Right lung (tissue), 5 donors: Measurements from ENCODE around the gene HS3ST2. TPM values are rescaled to one million over a fixed set of nuclear protein-coding genes. Genes with fewer than 3 reads are reported as not detected.
"Not testable (repeated sequence)": the region's sequence is repeated elsewhere in the genome, so short reads cannot be mapped to it uniquely, and the experiment has no call there.

Experiments used
- DNase-seq, 2 donors: peaks; one replicate each; pipeline ENCODE4 v3.0.0-alpha.2; 2013
- polyA plus RNA-seq, 5 donors: library from polyadenylated mRNA; unstranded; fragments of 120-200 nt; gene quantifications; one replicate each; pipeline versions ENCODE4 v1.2.1 to v1.2.3, GENCODE V29; 2013; ENCODE audit warnings: inconsistent platforms in 1 of 5, low replicate concordance in 1 of 5; ENCODE audit not compliant: insufficient read length in 5 of 5, insufficient read depth in 1 of 5

HS3ST2 gene
- polyA plus RNA-seq, 5 donors, result 0.10 TPM; not detected in 4

DNA sequence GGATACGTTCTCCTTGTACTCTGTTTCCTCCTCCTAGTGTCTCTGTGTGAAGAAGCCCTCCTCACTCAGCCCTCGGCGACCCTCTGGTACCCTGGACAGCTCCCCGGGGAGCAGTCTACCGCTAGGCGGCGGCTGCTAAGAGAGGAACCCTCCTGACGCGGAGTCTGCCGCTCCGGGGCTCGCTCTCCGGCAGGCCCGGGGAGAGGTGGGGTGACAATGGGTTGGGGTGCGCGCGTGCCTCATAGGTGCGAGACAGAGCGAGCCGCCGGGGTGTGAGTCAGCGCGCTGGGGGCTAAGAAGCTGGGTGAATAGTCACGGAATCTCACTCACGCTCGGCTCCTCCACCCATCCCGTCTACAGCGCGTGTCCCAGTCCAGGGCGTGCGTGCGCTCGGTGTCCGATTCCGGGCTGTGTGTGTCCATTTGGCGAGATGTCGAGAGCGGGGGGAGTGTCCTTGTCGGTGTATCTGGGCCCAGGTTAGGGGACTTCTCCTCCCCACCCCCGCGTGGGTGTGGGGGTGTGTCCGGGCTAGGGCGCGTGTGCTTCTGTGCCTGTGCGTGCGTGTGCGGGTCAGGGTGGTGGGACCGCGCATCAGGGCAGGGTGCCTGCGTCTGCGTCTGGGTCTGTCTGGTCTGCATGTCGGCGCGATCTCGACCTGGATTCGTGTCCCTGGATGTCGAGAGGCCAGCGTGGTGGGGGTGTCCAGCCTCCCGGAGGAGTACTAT lies 577 bp upstream of the HS3ST2 start:
- DNase-seq, result peak; percentile 35 to 44

DNA sequence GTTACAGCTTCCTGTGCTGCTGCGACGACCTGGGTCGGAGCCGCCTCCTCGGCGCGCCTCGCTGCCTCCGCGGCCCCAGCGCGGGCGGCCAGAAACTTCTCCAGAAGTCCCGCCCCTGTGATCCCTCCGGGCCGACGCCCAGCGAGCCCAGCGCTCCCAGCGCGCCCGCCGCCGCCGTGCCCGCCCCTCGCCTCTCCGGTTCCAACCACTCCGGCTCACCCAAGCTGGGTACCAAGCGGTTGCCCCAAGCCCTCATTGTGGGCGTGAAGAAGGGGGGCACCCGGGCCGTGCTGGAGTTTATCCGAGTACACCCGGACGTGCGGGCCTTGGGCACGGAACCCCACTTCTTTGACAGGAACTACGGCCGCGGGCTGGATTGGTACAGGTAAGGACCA lies 746 bp downstream of the HS3ST2 start:
- DNase-seq, result no peak

DNA sequence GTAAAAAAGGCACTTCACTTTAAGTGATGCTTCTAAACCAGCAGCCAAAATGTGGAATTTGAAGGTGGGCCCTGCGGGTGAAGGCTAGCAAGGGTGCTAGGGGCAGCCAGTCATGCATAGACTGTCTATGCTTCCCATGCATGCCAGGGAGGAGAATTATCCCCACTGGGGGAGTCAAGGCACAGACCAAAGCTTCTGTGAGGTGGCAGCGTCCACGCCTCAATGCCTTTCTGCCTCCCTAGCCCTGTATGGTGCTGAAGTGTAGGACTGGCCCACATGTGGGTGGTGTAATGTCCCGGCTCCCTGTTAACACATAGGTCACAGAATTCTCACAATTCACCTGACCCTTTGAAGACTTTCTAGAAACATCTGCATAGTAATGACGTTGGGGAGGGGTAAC lies 1.9 kb downstream of the HS3ST2 start:
- DNase-seq, result no peak

DNA sequence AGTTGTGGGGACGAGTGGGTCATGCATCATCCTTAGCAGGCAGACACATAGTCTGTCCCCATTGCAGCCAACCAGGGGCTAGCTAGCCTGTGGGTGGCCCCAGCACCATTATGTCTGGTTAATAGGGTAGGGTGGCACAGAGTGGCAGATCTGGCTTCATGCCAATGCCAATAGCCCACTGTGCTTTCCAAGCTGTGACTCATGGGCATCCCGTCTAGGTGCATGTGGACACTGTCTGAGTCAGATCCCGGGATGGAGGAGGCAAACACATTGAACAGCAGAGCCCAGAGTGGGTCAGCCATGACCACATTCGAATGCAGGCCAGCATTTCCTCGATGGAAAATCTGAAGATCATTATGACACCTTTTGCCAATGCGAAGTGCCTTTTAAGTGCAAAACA lies 2.5 kb downstream of the HS3ST2 start:
- no peak for DNase-seq

DNA sequence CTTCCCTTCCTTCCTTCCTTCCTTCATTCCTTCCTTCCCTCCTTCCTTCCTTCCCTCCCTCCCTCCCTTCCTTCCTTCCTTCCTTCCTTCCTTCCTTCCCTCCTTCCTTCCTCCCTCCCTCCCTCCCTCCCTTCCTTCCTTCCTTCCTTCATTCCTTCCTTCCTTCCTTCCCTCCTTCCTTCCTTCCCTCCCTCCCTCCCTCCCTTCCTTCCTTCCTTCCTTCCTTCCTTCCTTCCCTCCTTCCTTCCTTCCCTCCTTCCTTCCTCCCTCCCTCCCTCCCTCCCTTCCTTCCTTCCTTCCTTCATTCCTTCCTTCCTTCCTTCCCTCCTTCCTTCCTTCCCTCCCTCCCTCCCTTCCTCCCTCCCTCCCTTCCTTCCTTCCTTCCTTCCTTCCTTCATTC lies 4.8 kb downstream of the HS3ST2 start:
- not testable (repeated sequence) for DNase-seq

DNA sequence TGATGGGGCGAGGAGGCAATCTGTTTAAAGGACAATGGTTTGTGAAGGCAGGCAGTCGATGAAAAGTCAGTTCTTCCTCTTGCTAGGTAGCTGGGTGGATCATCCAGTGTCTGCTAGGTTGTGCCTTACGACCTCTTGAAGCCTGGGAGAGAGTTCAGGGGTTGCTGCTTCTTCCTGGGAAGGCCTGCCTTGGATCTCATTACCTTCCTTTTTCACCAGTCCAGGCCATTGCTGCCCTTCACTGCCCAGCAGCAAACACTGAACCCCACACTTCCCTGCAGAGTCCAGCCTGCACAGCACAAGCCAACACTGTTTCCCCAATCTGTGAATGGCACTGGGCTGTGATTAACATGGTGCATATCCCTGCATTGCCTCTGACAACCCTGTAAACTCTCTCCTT lies 24.7 kb downstream of the HS3ST2 start:
- no peak for DNase-seq

GRCh38 chr16:22842031-22842430 lies 28.1 kb downstream of the HS3ST2 start:
- DNase-seq, result not testable (repeated sequence)

- no peak for DNase-seq
Measured at GRCh38 chr16:22843122-22843521, 29.2 kb downstream of the HS3ST2 start.

- DNase-seq, result no peak
Measured at GRCh38 chr16:22843856-22844255, 29.9 kb downstream of the HS3ST2 start.

GRCh38 chr16:22844416-22844815 lies 30.5 kb downstream of the HS3ST2 start:
- no peak for DNase-seq

DNA sequence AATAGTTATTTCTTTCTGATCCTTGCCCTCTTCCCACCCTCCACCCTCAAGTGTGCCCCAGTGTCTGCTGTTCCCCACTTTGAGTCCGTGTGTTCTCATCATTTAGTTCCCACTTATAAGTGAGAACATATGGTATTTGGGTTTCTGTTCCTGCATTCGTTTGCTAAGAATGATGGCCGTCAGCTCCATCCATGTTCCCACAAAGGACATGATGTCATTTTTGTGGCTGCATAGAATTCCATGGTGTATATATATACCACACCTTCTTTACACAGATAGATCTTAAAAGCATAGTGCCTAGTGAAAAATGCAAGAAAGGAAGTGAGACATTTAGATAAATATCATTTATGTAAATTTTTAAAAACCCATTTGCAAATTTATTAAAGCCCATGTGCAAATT lies 33.1 kb downstream of the HS3ST2 start:
- DNase-seq, result no peak

GRCh38 chr16:22847690-22848089 lies 33.7 kb downstream of the HS3ST2 start:
- no peak for DNase-seq

DNA sequence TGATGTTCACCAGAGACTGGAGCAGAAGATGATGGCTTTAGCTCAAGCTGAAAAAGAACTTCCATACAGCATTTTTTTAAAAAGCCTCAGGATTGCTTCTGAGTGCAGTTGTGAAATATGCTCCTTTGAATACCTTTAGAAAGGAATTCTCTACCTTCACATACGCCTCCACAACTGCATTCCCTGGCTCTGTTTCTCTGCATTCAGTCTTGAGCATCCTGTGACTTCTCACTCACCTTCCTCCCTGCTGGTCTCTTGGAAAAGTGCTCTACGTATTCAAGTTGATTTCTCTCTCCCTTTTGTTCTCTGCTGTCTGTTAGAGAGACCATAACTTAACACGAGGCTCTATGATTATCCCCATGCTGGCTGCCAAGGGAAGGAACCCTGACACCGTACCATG lies 34.5 kb downstream of the HS3ST2 start:
- DNase-seq, result no peak

DNA sequence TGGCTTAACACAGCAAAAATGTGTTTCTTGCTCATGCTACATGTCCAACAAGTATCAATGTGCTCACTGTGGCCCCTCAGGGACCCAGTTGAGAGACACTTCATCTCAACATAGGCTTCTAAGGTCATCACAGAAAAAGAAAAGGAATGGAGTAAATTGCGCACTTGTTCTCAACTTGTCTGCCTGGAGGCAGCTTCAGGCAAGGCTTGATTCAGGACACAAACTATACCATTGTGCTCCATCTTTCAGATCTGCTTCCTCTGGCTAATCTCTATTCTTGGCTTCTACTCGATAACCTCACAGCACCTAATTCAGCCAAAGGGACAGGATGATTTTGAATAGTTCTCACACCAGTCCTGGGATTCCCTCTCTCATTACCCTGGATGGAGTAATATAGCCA lies 35.6 kb downstream of the HS3ST2 start:
- DNase-seq, result no peak

GRCh38 chr16:22855231-22855630 lies 41.3 kb downstream of the HS3ST2 start:
- no peak for DNase-seq

GRCh38 chr16:22857296-22858025 lies 43.5 kb downstream of the HS3ST2 start:
- no peak for DNase-seq

DNA sequence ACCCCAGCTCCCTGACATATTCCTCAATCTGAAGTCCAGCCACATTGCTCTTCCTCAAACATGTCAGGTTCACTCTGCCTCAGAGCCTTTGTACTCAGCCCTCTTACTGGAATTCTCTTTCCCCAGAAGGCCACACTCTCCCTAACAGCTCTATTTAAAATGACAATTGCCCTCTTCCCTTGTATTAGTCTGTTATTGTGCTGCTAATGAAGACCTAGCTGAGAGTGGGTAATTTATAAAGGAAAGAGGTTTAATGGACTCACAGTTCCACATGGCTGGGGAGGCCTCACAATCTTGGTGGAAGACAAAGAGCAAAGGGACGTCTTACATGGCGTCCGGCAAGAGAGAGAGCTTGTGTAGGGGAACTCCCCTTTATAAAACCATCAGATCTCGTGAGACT lies 46.0 kb downstream of the HS3ST2 start:
- DNase-seq, result no peak

- no peak for DNase-seq
Measured at GRCh38 chr16:22861580-22861979, 47.6 kb downstream of the HS3ST2 start.

DNA sequence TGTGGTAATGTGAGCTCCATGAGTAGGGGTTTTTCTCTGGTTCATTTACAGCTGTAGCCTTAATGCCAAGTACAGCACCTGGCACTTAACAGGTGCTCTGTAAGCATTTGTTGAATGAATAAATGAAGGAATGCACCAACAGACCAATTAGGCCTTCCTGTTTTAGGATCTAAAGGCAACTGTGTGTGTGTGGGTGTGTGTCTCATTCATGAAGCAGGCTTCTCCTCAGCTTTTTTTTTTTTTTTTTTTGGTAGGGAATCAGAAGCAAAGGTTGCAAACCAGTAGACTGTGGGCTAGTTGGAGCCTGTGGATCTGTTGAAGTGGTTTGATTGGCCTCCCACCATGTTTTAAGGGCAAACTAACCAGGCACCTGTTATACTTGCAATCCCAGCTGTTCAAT lies 48.1 kb downstream of the HS3ST2 start:
- DNase-seq, result no peak

GRCh38 chr16:22864375-22864774 lies 50.4 kb downstream of the HS3ST2 start:
- no peak for DNase-seq

GRCh38 chr16:22868593-22869224 lies 54.7 kb downstream of the HS3ST2 start:
- DNase-seq, result no peak

DNA sequence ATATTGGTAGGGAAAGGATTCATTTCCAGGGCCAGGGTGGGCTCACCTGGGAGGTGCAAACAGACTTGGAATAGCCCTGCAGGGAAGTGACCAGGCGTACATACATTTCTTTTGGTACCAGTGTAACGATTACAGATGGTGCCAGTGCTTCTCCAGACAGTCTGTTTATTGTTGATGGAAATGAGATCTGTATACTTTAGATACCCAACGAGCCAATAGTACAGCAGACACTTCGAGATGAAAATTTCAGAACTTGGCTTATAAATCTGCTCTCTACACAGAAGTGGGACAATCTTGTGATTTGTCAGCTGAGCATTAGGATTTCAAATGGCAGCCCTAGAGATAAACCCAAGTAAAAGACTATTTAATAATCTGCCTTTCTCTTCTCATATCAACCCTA lies 57.9 kb downstream of the HS3ST2 start:
- DNase-seq, result no peak

DNA sequence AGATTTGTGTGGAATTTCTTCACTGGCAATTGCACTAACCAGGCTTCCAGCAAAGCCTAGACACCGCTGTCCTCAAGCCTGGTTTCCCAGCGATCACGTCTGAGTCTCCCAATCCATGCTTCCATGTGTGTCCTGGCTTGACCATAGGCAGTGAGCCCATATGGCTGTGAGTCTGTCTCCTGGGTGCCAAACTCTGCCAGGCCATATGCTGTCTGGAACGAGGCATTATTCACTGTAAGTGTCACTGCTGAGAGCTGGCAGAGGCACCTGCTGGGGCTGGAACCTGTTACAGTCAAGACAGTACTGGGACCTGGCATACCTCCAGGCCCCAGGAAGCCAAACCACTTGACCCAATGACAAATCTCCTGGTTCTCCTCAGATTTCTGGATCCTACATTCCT lies 60.4 kb downstream of the HS3ST2 start:
- no peak for DNase-seq
